Measurements from ENCODE around the gene TALDO1. TPM values are rescaled to one million over a fixed set of nuclear protein-coding genes. Genes with fewer than 3 reads are reported as not detected.

Gene TALDO1
- total and polyA plus RNA-seq, 2 of the 8 experiments (the other 6 are each of a cell fraction or from before 2014, with no cell fraction given) = 265 to 308 TPM

GRCh38 chr11:808427-809286 is 61.4 kb downstream of the TALDO1 start:
- Histone ChIP-seq H3K27ac (ENCODE audit: low read depth, low read length) (peak overlapping the region; percentile 99), H3K79me2 (ENCODE audit: control insufficient read depth in 1 of 2, insufficient read depth in 2 of 2, low read length in 2 of 2) (peaks cover 7 to 32% of the 10 kb centered on the region in 2 experiments; a peak in 3 of 4 replicates), H3K4me3 (ENCODE audit: extremely low read depth in 1 of 4, insufficient read depth in 2 of 4, low read depth in 3 of 4, low read length in 4 of 4) (peak overlapping the region; percentile 66 to 100 (median 90)), H3K56ac (replicated peaks; ENCODE audit: insufficient read length, low read depth, low read length) (peak overlapping the region; percentile 57), H2BK20ac (ENCODE audit: low read length) (no peak overlapping the region), H2BK5ac (ENCODE audit: low read depth, low read length) (peak overlapping the region; percentile 100), H3K27me3 (replicated peaks in 1 of 4; ENCODE audit: control insufficient read depth in 3 of 4, extremely low read depth in 1 of 4, insufficient read depth in 3 of 4, low read length in 3 of 4) (no peaks in the 10 kb centered on the region; a peak in 1 of 7 replicates), H2BK120ac (replicated peaks; ENCODE audit: low read depth, low read length) (no peak overlapping the region), H3K23me2 (ENCODE audit: low read depth, low read length) (peaks cover 13% of the 10 kb centered on the region; the same call in 1 of the 2 replicates), H4K8ac (ENCODE audit: extremely low read depth, insufficient read depth, low read length) (peak overlapping the region; percentile 100; the same call in 1 of the 2 replicates), H2AK5ac (ENCODE audit: low read depth, low read length) (no peak overlapping the region; the same call in 1 of the 2 replicates), H3K23ac (ENCODE audit: insufficient read length) (no peak overlapping the region), H3K14ac (ENCODE audit: insufficient read length) (no peak overlapping the region), H3K9ac (replicated peaks in 1 of 4; ENCODE audit: extremely low read depth in 1 of 4, low read depth in 3 of 4, low read length in 3 of 4) (peak overlapping the region; percentile 73 to 99 (median 93)), H4K20me1 (replicated peaks in 1 of 2; ENCODE audit: control insufficient read depth in 1 of 2, insufficient read depth in 2 of 2, low read length in 2 of 2) (peaks cover 10 to 24% of the 10 kb centered on the region in 2 experiments), H2AFZ (ENCODE audit: low read length) (no peak overlapping the region), H3K4ac (replicated peaks; ENCODE audit: insufficient read length, low read depth, low read length) (no peak overlapping the region), H4K5ac (ENCODE audit: insufficient read length, low read depth, low read length) (peak overlapping the region; percentile 20), H2BK15ac (ENCODE audit: low read length) (no peak overlapping the region), H3K18ac (ENCODE audit: extremely low read depth, low read length) (peak overlapping the region; percentile 33; the same call in 1 of the 2 replicates), H2BK12ac (ENCODE audit: low read depth, low read length) (peak overlapping the region; percentile 31; the same call in 1 of the 2 replicates), H3K9me3 (ENCODE audit: insufficient read depth in 2 of 2, low read depth in 1 of 2, low read length in 1 of 2) (no peaks in the 10 kb centered on the region), H3K4me2 (ENCODE audit: insufficient read depth in 1 of 2, low read depth in 2 of 2, low read length in 2 of 2) (peak overlapping the region; percentile 91 to 92), H3K4me1 (replicated peaks in 1 of 4; ENCODE audit: control insufficient read depth in 3 of 4, insufficient read depth in 4 of 4, low read length in 3 of 4) (peaks cover 4 to 17% (median 7%) of the 10 kb centered on the region in 4 experiments; a peak in 6 of 7 replicates), H3K79me1 (ENCODE audit: low read depth, low read length) (peaks cover 2% of the 10 kb centered on the region; the same call in 1 of the 2 replicates), H4K91ac (replicated peaks; ENCODE audit: insufficient read length, low read length) (peak overlapping the region; percentile 48), H3K36me3 (ENCODE audit: control insufficient read depth in 2 of 4, insufficient read depth in 4 of 4, low read length in 3 of 4) (peaks cover 16 to 29% (median 26%) of the 10 kb centered on the region in 4 experiments)
- CTCF ChIA-PET (ENCODE audit: partially characterized antibody) = interaction anchor here (0.6 to 1.6 kb wide), 2 partner anchors 21 to 46 kb away, joined by 3 to 5 read pairs; no protein-coding TSS in a partner anchor
- DNase-seq (ENCODE audit: low read depth in 1 of 2, low spot score in 2 of 2) = no peak
- FAIRE-seq = no peak
- POLR2A ChIA-PET (ENCODE audit: partially characterized antibody) = interaction anchor here (0.5 to 53.0 kb wide), 18 partner anchors 10 to 514 kb away, joined by 3 to 1917 read pairs (median 4); partner anchors contain the start of genes CD151, CEND1, CRACR2B and GATD1
- WGBS, 2 experiments (ENCODE audit: extremely low coverage in 1 of 2, insufficient coverage in 1 of 2, insufficient read length in 1 of 2, insufficient replicate concordance in 2 of 2, low coverage in 1 of 2, low lambda C conversion rate in 2 of 2, missing lambda C conversion rate in 1 of 2) = 42% methylated on average over 36 of the region's 36 CpGs; no CpG with 5 or more reads in 1 of the 2 experiments
- no peak for TF ChIP-seq PHF8 (conservative IDR thresholded peaks at IDR 0.05; ENCODE audit: low read depth, low read length)

Measured in H1 (cell line).